ENCODE data around the gene CCR6. TPM values are rescaled to one million over a fixed set of nuclear protein-coding genes. Genes with fewer than 3 reads are reported as not detected.

Gene CCR6
- total RNA-seq, 4 donors from 2014 or later = not detected

DNA sequence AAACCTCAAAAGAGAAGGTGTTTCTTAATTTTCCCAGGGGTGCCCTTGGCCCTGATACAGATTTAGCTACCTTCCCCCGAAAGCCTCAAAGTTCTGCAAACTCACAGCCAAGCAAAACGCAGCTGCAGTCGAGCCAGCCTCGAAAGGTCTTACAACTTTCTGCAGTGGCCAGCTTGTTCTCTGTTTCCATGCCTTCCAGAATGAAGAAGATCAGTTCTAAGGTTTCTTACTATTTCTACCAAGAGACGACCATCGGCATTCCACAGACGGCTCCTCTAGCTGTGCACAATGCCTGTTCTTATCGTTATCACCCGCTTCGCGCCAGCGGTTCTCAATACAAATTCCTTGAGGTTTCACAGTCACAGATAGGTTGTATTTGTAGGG, 28.5 kb upstream of the CCR6 start:
- H3K27me3 ChIP-seq = no peaks in the 10 kb centered on the region
- no peak overlapping the region for H3K27ac ChIP-seq
- ATAC-seq = no peak
- peaks cover 0 to 7% (median 0%) of the 10 kb centered on the region in 3 donors for H3K4me1 ChIP-seq
- H3K36me3 ChIP-seq = no peaks in the 10 kb centered on the region
- WGBS, 2 donors (ENCODE audit: low coverage in 1 of 2) = 80 to 97% methylated on average over 6 to 12 of the region's 12 CpGs
- TF ChIP-seq, protein P1, sequence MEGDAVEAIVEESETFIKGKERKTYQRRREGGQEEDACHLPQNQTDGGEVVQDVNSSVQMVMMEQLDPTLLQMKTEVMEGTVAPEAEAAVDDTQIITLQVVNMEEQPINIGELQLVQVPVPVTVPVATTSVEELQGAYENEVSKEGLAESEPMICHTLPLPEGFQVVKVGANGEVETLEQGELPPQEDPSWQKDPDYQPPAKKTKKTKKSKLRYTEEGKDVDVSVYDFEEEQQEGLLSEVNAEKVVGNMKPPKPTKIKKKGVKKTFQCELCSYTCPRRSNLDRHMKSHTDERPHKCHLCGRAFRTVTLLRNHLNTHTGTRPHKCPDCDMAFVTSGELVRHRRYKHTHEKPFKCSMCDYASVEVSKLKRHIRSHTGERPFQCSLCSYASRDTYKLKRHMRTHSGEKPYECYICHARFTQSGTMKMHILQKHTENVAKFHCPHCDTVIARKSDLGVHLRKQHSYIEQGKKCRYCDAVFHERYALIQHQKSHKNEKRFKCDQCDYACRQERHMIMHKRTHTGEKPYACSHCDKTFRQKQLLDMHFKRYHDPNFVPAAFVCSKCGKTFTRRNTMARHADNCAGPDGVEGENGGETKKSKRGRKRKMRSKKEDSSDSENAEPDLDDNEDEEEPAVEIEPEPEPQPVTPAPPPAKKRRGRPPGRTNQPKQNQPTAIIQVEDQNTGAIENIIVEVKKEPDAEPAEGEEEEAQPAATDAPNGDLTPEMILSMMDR (IDR thresholded peaks at IDR 0.05) = no peak
- TF ChIP-seq POLR2A (IDR thresholded peaks at IDR 0.05) (no peak), POLR2AphosphoS5 (IDR thresholded peaks at IDR 0.05) (no peak)
- H3K9me3 ChIP-seq = no peaks in the 10 kb centered on the region
- peak overlapping the region in 1 of 2 donors; percentile 14 for H3K4me3 ChIP-seq

DNA sequence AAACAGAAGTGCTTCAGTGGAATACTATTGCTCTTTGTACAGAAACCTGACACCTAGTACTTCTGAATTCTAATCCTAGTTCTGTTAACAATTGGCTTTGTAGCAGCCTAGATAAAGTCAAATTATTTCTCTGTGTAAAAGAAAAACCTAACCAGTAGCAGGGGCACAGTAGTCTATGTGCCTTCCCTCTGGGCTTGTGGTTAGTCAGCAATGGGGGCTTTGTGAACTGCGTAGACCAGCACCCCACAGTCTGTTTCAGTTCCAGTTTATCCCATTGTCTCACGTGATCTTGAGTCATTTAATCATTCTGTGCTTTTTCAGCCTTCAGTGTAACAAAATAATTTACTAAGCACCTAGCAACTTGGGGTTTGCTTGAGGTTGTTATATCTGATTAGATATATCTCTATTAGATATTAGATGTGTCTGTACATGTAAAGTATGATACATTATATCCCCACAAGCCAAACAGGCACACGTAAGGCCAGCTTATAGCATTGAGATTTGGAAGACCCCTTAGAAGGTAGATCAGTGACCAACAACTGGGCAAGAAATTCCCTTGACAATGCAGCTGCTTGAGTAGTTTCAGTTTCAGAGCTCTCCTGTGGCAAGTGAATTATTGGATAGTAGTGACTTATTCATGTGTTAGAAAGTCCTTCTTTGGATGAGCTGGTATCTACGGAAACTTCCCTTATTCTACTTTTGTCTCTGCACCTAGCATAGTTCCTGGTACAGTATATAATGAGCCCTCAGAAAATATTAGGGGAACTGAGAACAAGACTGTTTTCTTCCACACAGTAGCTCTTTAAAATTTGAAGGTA, 27.9 kb upstream of the CCR6 start:
- 86 to 87% methylated on average over 3 to 4 of the region's 4 CpGs for WGBS, 2 donors (ENCODE audit: low coverage in 1 of 2)
- TF ChIP-seq POLR2A (IDR thresholded peaks at IDR 0.05) (no peak), POLR2AphosphoS5 (IDR thresholded peaks at IDR 0.05) (no peak), EP300 (IDR thresholded peaks at IDR 0.05) (no peak)
- TF ChIP-seq, protein P1 (IDR thresholded peaks at IDR 0.05) = no peak
- Histone ChIP-seq H3K9me3 (no peaks in the 10 kb centered on the region), H3K27ac (no peak overlapping the region), H3K36me3 (no peaks in the 10 kb centered on the region), H3K4me3 (no peak overlapping the region), H3K27me3 (no peaks in the 10 kb centered on the region), H3K4me1 (peaks cover 0 to 7% (median 0%) of the 10 kb centered on the region in 3 donors)
- no peak for ATAC-seq

DNA sequence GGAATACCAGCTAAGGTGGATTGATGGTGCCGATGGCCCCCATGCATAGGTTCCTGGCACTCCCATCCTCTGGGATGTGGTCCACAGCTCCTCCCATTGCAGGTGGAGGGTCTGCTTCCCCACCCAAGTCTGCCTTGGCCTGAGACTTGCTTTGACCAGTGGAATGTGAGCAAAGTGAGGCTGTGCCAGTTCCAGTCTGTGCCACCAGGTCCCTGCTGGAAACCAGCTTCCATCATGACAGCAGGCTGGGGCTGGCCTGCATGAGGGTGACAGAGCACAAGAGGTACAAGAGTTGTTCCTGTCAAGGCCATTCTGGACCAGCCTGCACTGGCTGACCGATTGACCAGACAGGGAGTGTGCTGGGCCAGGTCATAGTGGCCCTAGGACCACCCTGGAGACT, 27.0 kb upstream of the CCR6 start:
- Histone ChIP-seq H3K9me3 (no peaks in the 10 kb centered on the region), H3K36me3 (no peaks in the 10 kb centered on the region), H3K27me3 (no peaks in the 10 kb centered on the region), H3K4me3 (no peak overlapping the region), H3K4me1 (peaks cover 0 to 7% (median 0%) of the 10 kb centered on the region in 3 donors), H3K27ac (no peak overlapping the region)
- no peak for ATAC-seq
- 100% methylated on average over 1 of the region's 2 CpGs; no CpG with 5 or more reads in 1 of the 2 donors for WGBS, 2 donors (ENCODE audit: low coverage in 1 of 2)
- TF ChIP-seq POLR2A (IDR thresholded peaks at IDR 0.05) (no peak), POLR2AphosphoS5 (IDR thresholded peaks at IDR 0.05) (no peak), EP300 (IDR thresholded peaks at IDR 0.05) (no peak)
- TF ChIP-seq, protein P1 (IDR thresholded peaks at IDR 0.05) = no peak

DNA sequence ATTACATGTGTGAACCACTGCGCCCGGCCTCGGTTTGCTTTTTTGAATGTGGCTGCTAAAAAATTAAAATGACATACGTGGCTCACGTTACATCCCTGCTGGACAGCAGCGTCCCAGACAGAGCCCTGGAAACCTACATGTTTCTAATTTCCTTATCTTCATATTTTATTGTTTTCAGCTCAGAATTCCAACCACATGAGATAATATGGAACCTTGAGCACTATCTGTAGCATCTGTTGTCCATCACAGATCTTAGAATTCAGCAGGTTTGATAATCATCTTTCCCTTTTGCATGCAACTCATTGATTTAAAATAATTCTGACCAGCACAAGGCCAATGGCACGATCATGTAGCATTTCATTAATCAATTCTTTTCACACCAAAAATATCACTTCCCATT, 25.9 kb upstream of the CCR6 start:
- Histone ChIP-seq H3K36me3 (no peaks in the 10 kb centered on the region), H3K9me3 (no peaks in the 10 kb centered on the region), H3K4me3 (no peak overlapping the region), H3K27ac (no peak overlapping the region), H3K27me3 (no peaks in the 10 kb centered on the region), H3K4me1 (peaks cover 0 to 2% (median 0%) of the 10 kb centered on the region in 3 donors)
- WGBS, 2 donors (ENCODE audit: low coverage in 1 of 2) = 88 to 90% methylated on average over 3 to 7 of the region's 7 CpGs
- TF ChIP-seq POLR2AphosphoS5 (IDR thresholded peaks at IDR 0.05) (no peak), POLR2A (IDR thresholded peaks at IDR 0.05) (no peak), EP300 (IDR thresholded peaks at IDR 0.05) (no peak)
- TF ChIP-seq, protein P1 (IDR thresholded peaks at IDR 0.05) = no peak
- ATAC-seq = no peak

DNA sequence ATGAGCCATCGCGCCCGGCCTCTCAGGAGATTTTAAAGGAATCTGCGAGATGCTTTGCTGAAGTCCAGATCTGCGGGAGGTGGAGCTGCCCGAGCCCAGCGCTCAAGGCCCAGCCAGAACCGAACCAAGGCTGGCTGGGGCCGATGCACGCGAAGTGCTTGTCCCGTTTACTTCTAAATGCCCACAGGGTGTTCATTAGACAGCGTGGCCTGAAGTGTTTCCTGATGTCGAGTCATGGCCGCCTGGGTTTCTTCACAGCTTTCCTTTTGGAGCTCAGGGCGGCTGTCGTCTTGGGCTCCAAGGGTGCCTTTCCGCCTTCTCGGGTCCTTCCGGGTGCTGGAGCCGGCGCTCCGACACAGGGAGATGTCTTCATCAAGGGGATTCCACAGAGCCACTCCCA, 25.1 kb upstream of the CCR6 start:
- no peaks in the 10 kb centered on the region for H3K27me3 ChIP-seq
- H3K27ac ChIP-seq = no peak overlapping the region
- WGBS, 2 donors (ENCODE audit: low coverage in 1 of 2) = 93% methylated on average over 23 of the region's 23 CpGs; no CpG with 5 or more reads in 1 of the 2 donors
- TF ChIP-seq EP300 (IDR thresholded peaks at IDR 0.05) (no peak), POLR2AphosphoS5 (IDR thresholded peaks at IDR 0.05) (no peak), POLR2A (IDR thresholded peaks at IDR 0.05) (no peak)
- TF ChIP-seq, protein P1 (IDR thresholded peaks at IDR 0.05) = no peak
- H3K4me1 ChIP-seq = no peaks in the 10 kb centered on the region
- no peaks in the 10 kb centered on the region for H3K9me3 ChIP-seq
- no peak for ATAC-seq
- H3K36me3 ChIP-seq = no peaks in the 10 kb centered on the region
- no peak overlapping the region for H3K4me3 ChIP-seq
